Smooth muscle cell (in vitro differentiated cells): ENCODE data around the gene DSG3. TPM values are rescaled to one million over a fixed set of nuclear protein-coding genes. Genes with fewer than 3 reads are reported as not detected.

ENCODE experiments used
- DNase-seq: peaks from one replicate; lab custom pipeline; 2025; ENCODE audit not compliant: unreplicated experiment; lab: John Stamatoyannopoulos, UW
- H2AFZ ChIP-seq: fragments of 200-600 bp; sonication (generic); 2 replicates; pipeline ENCODE4 v1.6.0; 2016; ENCODE audit warnings: antibody characterized with exemption, low read depth, mild to moderate bottlenecking
- H3F3A ChIP-seq: fragments of 200-600 bp; sonication (generic); 2 replicates; pipeline ENCODE4 v1.6.0; 2017; ENCODE audit warnings: antibody characterized with exemption, low read depth
- H3K27ac ChIP-seq: fragments of 200-600 bp; sonication (generic); 2 replicates; pipeline ENCODE4 v1.5.1; 2016; ENCODE audit warnings: low read depth, mild to moderate bottlenecking
- H3K27me3 ChIP-seq: fragments of 200-600 bp; sonication (generic); 2 replicates; pipeline ENCODE4 v1.6.1; 2016; ENCODE audit warnings: low read depth, mild to moderate bottlenecking
- H3K36me3 ChIP-seq: fragments of 200-600 bp; sonication (generic); 2 replicates; pipeline ENCODE4 v1.5.1; 2016; ENCODE audit warnings: low read depth
- H3K4me1 ChIP-seq: fragments of 200-600 bp; sonication (generic); 2 replicates; pipeline ENCODE4 v1.5.1; 2016; ENCODE audit warnings: low read depth
- H3K4me2 ChIP-seq: fragments of 200-600 bp; sonication (generic); 2 replicates; pipeline ENCODE4 v1.6.0; 2016; ENCODE audit warnings: mild to moderate bottlenecking
- H3K4me3 ChIP-seq: fragments of 200-600 bp; sonication (generic); 2 replicates; pipeline ENCODE4 v1.5.1; 2016; ENCODE audit warnings: mild to moderate bottlenecking
- H3K79me2 ChIP-seq: fragments of 200-600 bp; sonication (generic); 2 replicates; pipeline ENCODE4 v1.6.0; 2016; ENCODE audit warnings: low read depth, mild to moderate bottlenecking
- H3K9ac ChIP-seq: fragments of 200-600 bp; sonication (generic); 2 replicates; pipeline ENCODE4 v1.6.0; 2016; ENCODE audit warnings: low read depth
- H3K9me3 ChIP-seq: fragments of 200-600 bp; sonication (generic); replicated peaks from 2 replicates; pipeline ENCODE4 v1.5.1; 2016; ENCODE audit warnings: low read depth
- H4K20me1 ChIP-seq: fragments of 200-600 bp; sonication (generic); 2 replicates; pipeline ENCODE4 v1.6.0; 2016; ENCODE audit warnings: low read depth
- CTCF ChIP-seq: fragments of 200-600 bp; sonication (generic); IDR thresholded peaks from 2 replicates; pipeline ENCODE4 v1.5.1; 2017; ENCODE audit warnings: borderline replicate concordance, mild to moderate bottlenecking, antibody characterized with exemption; ENCODE audit not compliant: insufficient read depth, poor library complexity, severe bottlenecking
- WGBS: methylation state at CpG from one replicate; pipeline ENCODE4 v1.1.7; 2016; ENCODE audit warnings: low lambda C conversion rate; 5-methylcytosine and 5-hydroxymethylcytosine counted together
- polyA plus RNA-seq: library from polyadenylated mRNA; unstranded; fragments of >200 nt; fragmentation: Nextera tagmentation; extraction: Ambion mirVana; gene quantifications from 2 replicates; pipeline ENCODE4 v1.2.1, GENCODE V29; 2016
- total RNA-seq: library from RNA; depleted of rRNA; stranded (reverse); fragments of >200 nt; gene quantifications from 2 replicates; pipeline ENCODE4 v1.2.3, GENCODE V29; 2014

The DSG3 gene
- total and polyA plus RNA-seq, 2 experiments from 2014 or later: 4.9 to 44.8 TPM

GRCh38 chr18:31436825-31437224, 10.7 kb upstream of the DSG3 start:
- Histone ChIP-seq H3K79me2 (no peaks in the 10 kb centered on the region), H3K9me3 (peaks cover 4% of the 10 kb centered on the region), H3K4me2 (no peak overlapping the region), H2AFZ (no peak overlapping the region), H3K9ac (no peak overlapping the region), H3K27ac (no peak overlapping the region), H3F3A (no peaks in the 10 kb centered on the region), H3K27me3 (no peaks in the 10 kb centered on the region), H3K4me3 (no peak overlapping the region), H3K36me3 (no peaks in the 10 kb centered on the region), H4K20me1 (no peaks in the 10 kb centered on the region), H3K4me1 (no peaks in the 10 kb centered on the region)
- DNase-seq: no peak
- 88% methylated on average over 3 of the region's 3 CpGs for WGBS
- TF ChIP-seq CTCF: no peak

- H3K79me2 ChIP-seq: no peaks in the 10 kb centered on the region
- no peak overlapping the region for H3K9ac ChIP-seq
- H3K4me3 ChIP-seq: no peak overlapping the region
- no peak for TF ChIP-seq CTCF
- no peaks in the 10 kb centered on the region for H4K20me1 ChIP-seq
- H3K9me3 ChIP-seq: no peaks in the 10 kb centered on the region
- H2AFZ ChIP-seq: no peak overlapping the region
- H3K27ac ChIP-seq: no peak overlapping the region
- no peak for DNase-seq
- no peaks in the 10 kb centered on the region for H3K27me3 ChIP-seq
- H3F3A ChIP-seq: no peaks in the 10 kb centered on the region
- no peaks in the 10 kb centered on the region for H3K4me1 ChIP-seq
- H3K36me3 ChIP-seq: no peaks in the 10 kb centered on the region
- H3K4me2 ChIP-seq: no peak overlapping the region
- 93% methylated on average over 2 of the region's 2 CpGs for WGBS
These were observed 9.1 kb upstream of the DSG3 start for GRCh38 chr18:31438402-31438801.

GRCh38 chr18:31439807-31440325, 7.7 kb upstream of the DSG3 start:
- no peaks in the 10 kb centered on the region for H3K36me3 ChIP-seq
- H3F3A ChIP-seq: no peaks in the 10 kb centered on the region
- DNase-seq: no peak
- H3K27ac ChIP-seq: no peak overlapping the region
- H3K9ac ChIP-seq: no peak overlapping the region
- H2AFZ ChIP-seq: no peak overlapping the region
- H3K4me2 ChIP-seq: no peak overlapping the region
- H3K27me3 ChIP-seq: no peaks in the 10 kb centered on the region
- no peaks in the 10 kb centered on the region for H3K9me3 ChIP-seq
- no peak overlapping the region for H3K4me3 ChIP-seq
- H3K79me2 ChIP-seq: no peaks in the 10 kb centered on the region
- no peaks in the 10 kb centered on the region for H3K4me1 ChIP-seq
- TF ChIP-seq CTCF: no peak
- no peaks in the 10 kb centered on the region for H4K20me1 ChIP-seq
- 87% methylated on average over 6 of the region's 6 CpGs for WGBS

GRCh38 chr18:31440787-31441186, 6.8 kb upstream of the DSG3 start:
- no peak overlapping the region for H3K4me3 ChIP-seq
- DNase-seq: no peak
- H3K4me1 ChIP-seq: no peaks in the 10 kb centered on the region
- no peak for TF ChIP-seq CTCF
- H3F3A ChIP-seq: no peaks in the 10 kb centered on the region
- no peaks in the 10 kb centered on the region for H3K27me3 ChIP-seq
- H4K20me1 ChIP-seq: no peaks in the 10 kb centered on the region
- no peak overlapping the region for H3K4me2 ChIP-seq
- 78% methylated on average over 6 of the region's 6 CpGs for WGBS
- H2AFZ ChIP-seq: no peak overlapping the region
- H3K9ac ChIP-seq: no peak overlapping the region
- H3K79me2 ChIP-seq: no peaks in the 10 kb centered on the region
- no peaks in the 10 kb centered on the region for H3K9me3 ChIP-seq
- peak overlapping the region; percentile 18 for H3K27ac ChIP-seq
- H3K36me3 ChIP-seq: no peaks in the 10 kb centered on the region
